ENCODE results near the gene CTSD. TPM values are rescaled to one million over a fixed set of nuclear protein-coding genes. Genes with fewer than 3 reads are reported as not detected.

The CTSD gene
- total and polyA plus RNA-seq, 2 of the 8 experiments (the other 6 are each of a cell fraction or from before 2014, with no cell fraction given) = 169 to 173 TPM

- H3K23ac ChIP-seq (ENCODE audit: insufficient read length) = no peak overlapping the region
- H4K5ac ChIP-seq (ENCODE audit: insufficient read length, low read depth, low read length) = no peak overlapping the region
- ChIA-PET POLR2A (ENCODE audit: partially characterized antibody) (no interaction called here), CTCF (ENCODE audit: partially characterized antibody) (interaction anchor here (1.8 kb wide), 1 partner anchor 36 kb away, joined by 8 read pairs; no protein-coding TSS in a partner anchor)
- no peak for FAIRE-seq
- H3K27me3 ChIP-seq (replicated peaks in 1 of 4; ENCODE audit: control insufficient read depth in 3 of 4, extremely low read depth in 1 of 4, insufficient read depth in 3 of 4, low read length in 3 of 4) = peaks cover 0 to 5% (median 1%) of the 10 kb centered on the region in 4 experiments; a peak in 2 of 7 replicates
- H3K14ac ChIP-seq (ENCODE audit: insufficient read length) = no peak overlapping the region
- H3K9ac ChIP-seq (replicated peaks in 1 of 4; ENCODE audit: extremely low read depth in 1 of 4, low read depth in 3 of 4, low read length in 3 of 4) = no peak overlapping the region
- no peak overlapping the region for H2BK120ac ChIP-seq (replicated peaks; ENCODE audit: low read depth, low read length)
- H4K91ac ChIP-seq (replicated peaks; ENCODE audit: insufficient read length, low read length) = no peak overlapping the region
- no peaks in the 10 kb centered on the region for H3K79me1 ChIP-seq (ENCODE audit: low read depth, low read length)
- peaks cover 12% of the 10 kb centered on the region for H3K23me2 ChIP-seq (ENCODE audit: low read depth, low read length)
- H3K27ac ChIP-seq (ENCODE audit: low read depth, low read length) = no peak overlapping the region
- no peak overlapping the region for H2BK15ac ChIP-seq (ENCODE audit: low read length)
- no peak overlapping the region for H2AFZ ChIP-seq (ENCODE audit: low read length)
- H2BK5ac ChIP-seq (ENCODE audit: low read depth, low read length) = no peak overlapping the region
- no peak overlapping the region for H3K18ac ChIP-seq (ENCODE audit: extremely low read depth, low read length)
- peaks cover 2 to 10% of the 10 kb centered on the region in 2 experiments for H4K20me1 ChIP-seq (replicated peaks in 1 of 2; ENCODE audit: control insufficient read depth in 1 of 2, insufficient read depth in 2 of 2, low read length in 2 of 2)
- H3K4me3 ChIP-seq (ENCODE audit: extremely low read depth in 1 of 4, insufficient read depth in 2 of 4, low read depth in 3 of 4, low read length in 4 of 4) = no peak overlapping the region
- H4K8ac ChIP-seq (ENCODE audit: extremely low read depth, insufficient read depth, low read length) = no peak overlapping the region
- H2AK5ac ChIP-seq (ENCODE audit: low read depth, low read length) = no peak overlapping the region
- peaks cover 0 to 7% of the 10 kb centered on the region in 2 experiments; a peak in 1 of 4 replicates for H3K79me2 ChIP-seq (ENCODE audit: control insufficient read depth in 1 of 2, insufficient read depth in 2 of 2, low read length in 2 of 2)
- H3K4me1 ChIP-seq (replicated peaks in 1 of 4; ENCODE audit: control insufficient read depth in 3 of 4, insufficient read depth in 4 of 4, low read length in 3 of 4) = no peaks in the 10 kb centered on the region
- WGBS, 2 experiments (ENCODE audit: extremely low coverage in 1 of 2, insufficient coverage in 1 of 2, insufficient read length in 1 of 2, insufficient replicate concordance in 2 of 2, low coverage in 1 of 2, low lambda C conversion rate in 2 of 2, missing lambda C conversion rate in 1 of 2) = 89% methylated on average over 22 of the region's 25 CpGs; no CpG with 5 or more reads in 1 of the 2 experiments
- H3K9me3 ChIP-seq (ENCODE audit: insufficient read depth in 2 of 2, low read depth in 1 of 2, low read length in 1 of 2) = peaks cover 0 to 2% of the 10 kb centered on the region in 2 experiments; a peak in 1 of 4 replicates
- TF ChIP-seq TAF7 (optimal IDR thresholded peaks at IDR 0.05; ENCODE audit: borderline replicate concordance, low read depth, low read length) (no peak), HDAC2 (IDR thresholded peaks at IDR 0.05; ENCODE audit: borderline replicate concordance in 1 of 2, low read depth in 2 of 2, low read length in 2 of 2) (no peak), CBX5 (IDR thresholded peaks at IDR 0.05; ENCODE audit: low read depth, low read length) (no peak), EGR1 (IDR thresholded peaks at IDR 0.05; ENCODE audit: borderline replicate concordance, low read depth, low read length) (no peak), PHF8 (conservative IDR thresholded peaks at IDR 0.05; ENCODE audit: low read depth, low read length) (no peak), RFX5 (IDR thresholded peaks at IDR 0.05; ENCODE audit: borderline replicate concordance, low read depth, low read length) (no peak), RAD21 (IDR thresholded peaks at IDR 0.05 in 1 of 2, conservative IDR thresholded peaks at IDR 0.05 in 1 of 2; ENCODE audit: low read depth in 2 of 2, low read length in 2 of 2) (no peak), BACH1 (IDR thresholded peaks at IDR 0.05; ENCODE audit: low read length) (no peak), ASH2L (IDR thresholded peaks at IDR 0.05; ENCODE audit: low read length) (no peak), GTF2F1 (IDR thresholded peaks at IDR 0.05; ENCODE audit: borderline replicate concordance, low read depth, low read length) (no peak), EZH2 (IDR thresholded peaks at IDR 0.05; ENCODE audit: low read depth, low read length, severe bottlenecking) (no peak), SP2 (IDR thresholded peaks at IDR 0.05; ENCODE audit: low read length) (no peak)
- H3K36me3 ChIP-seq (ENCODE audit: control insufficient read depth in 2 of 4, insufficient read depth in 4 of 4, low read length in 3 of 4) = peaks cover 0 to 4% (median 0%) of the 10 kb centered on the region in 4 experiments; a peak in 1 of 8 replicates
- H3K56ac ChIP-seq (replicated peaks; ENCODE audit: insufficient read length, low read depth, low read length) = no peak overlapping the region
- H2BK12ac ChIP-seq (ENCODE audit: low read depth, low read length) = no peak overlapping the region
- no peak overlapping the region for H3K4ac ChIP-seq (replicated peaks; ENCODE audit: insufficient read length, low read depth, low read length)
- no peak overlapping the region for H2BK20ac ChIP-seq (ENCODE audit: low read length)
- no peak for DNase-seq (ENCODE audit: low read depth in 1 of 2, low spot score in 2 of 2)
- H3K4me2 ChIP-seq (ENCODE audit: insufficient read depth in 1 of 2, low read depth in 2 of 2, low read length in 2 of 2) = no peak overlapping the region
Measured at GRCh38 chr11:1728931-1729691, 34.6 kb downstream of the CTSD start.
